AML-193 (cell line): ENCODE data around the gene CRYBG1.
A peak's percentile ranks its signal among the peaks of the same experiment; 100 is the strongest.
"Not testable (repeated sequence)": the region's sequence is repeated elsewhere in the genome, so short reads cannot be mapped to it uniquely, and the experiment has no call there.

Experiments used
- DNase-seq, 2 experiments: peaks; one replicate each; lab custom pipeline; 2025; lab: John Stamatoyannopoulos, UW

The CRYBG1 gene

DNA sequence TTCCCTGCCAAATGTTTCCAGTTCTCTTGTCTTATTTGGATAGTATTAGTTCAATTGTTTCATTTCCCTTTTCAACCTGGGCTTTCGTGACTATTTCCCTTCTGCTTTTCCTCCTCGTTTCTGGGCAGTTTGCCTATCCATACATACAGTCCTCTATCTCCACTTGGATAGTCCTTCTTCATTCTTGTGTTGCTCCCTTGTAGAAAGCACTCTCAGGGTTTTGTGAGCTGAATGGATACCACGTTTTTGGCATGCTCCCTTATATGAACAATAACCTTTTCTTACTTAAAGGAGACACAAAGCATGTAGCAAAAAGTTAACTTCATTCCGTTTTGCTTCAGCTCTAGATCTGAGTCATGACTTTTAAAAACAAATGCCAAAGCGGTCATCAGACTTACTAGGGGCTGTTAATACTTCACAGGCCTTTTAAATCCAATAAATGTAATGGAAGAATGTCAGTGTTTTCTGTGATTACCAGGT lies 16.6 kb downstream of the CRYBG1 start:
- DNase-seq = no peak

DNA sequence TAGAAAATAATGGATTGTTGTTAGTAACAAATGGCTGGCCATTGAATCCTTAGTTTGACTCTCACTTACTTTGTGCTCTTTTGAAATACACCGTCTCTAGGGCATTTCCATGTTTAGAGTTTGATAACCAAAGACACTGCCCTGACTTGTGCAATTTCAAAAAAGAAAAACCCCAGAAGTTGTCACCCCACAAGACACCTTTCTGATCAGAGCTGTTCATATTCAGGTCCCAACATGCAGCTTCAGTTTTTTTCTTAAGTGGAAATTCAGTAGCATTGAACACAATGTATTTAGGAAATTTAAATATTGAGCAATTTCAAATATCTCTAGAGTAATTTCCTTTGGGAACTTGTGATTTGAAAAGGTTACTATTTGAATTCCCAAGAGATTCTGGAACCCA lies 19.4 kb downstream of the CRYBG1 start:
- DNase-seq = no peak

DNA sequence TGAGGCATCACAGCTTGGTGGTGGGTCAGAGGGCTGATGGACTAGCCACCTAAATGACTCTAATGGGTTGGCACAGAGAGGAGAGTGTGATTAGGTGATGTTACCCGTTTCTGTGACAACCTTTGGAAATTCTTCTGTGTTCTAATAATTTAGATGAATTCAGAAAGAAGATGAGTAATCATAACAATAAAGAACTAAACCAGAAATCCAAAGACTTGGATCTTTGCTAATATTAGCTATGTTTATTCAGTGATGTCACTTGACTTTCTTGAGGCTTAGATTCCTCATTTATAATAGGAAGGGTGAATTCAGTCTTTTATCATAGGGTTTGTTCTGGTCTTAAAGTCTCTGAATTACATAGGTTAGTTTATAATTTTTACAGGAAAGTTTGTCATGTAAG lies 19.9 kb downstream of the CRYBG1 start:
- no peak for DNase-seq

DNA sequence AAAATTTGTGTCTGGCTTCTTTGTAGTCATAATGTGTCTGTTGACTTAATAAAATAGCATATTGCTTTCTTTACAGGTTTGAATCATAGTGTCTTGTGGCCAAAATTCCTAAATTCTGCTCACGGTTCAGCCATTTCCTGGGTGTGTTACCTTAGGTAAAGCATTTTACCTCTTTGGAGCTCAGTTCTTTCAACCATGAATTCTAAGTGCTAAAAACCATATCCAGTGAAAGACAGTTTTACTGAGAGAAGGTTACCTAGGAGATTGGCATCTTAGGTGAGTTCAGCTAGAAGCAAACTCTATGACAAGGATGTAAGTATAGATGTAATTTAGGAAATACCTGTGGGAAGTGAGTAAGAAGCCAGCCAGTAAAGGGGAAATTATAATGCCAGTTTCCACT lies 20.7 kb downstream of the CRYBG1 start:
- DNase-seq = no peak

DNA sequence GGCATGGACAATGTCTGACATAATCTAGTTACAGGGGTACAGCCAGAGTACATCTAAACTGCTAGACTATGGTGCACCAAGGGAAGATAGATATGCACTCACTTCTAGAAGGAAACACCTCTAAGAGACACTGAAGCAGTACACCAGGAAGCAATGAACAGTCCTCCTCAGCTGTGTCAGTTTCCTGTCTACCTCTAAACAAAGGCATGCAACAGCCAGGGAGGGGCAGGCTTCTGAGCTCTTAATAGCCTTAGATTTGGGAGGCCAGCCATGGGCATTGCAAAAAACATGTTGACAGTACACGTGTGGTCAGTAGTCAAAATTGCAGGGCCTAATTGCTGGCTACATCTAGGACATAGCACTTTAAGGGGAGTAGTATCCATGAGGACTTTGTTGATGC lies 21.4 kb downstream of the CRYBG1 start:
- no peak for DNase-seq

DNA sequence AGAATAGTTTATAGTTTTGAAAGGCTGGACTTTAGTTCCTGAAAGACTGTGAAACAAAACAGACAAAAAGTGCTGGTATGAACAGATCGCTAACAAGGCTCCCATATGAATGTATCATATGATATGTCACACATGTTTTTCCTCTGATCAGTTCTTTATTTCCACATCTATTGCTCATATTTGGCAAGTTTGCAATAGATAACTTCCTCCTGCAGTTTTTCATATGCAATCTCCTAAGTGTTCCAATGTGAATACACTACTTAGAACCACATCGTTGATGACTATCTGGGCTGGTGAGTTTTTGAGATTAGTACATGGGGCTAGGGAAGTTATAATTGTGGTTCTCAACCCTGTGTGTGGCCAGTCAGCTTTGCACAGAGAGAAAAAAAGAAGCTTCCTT lies 23.1 kb downstream of the CRYBG1 start:
- peak; percentile 87 to 88 for DNase-seq

DNA sequence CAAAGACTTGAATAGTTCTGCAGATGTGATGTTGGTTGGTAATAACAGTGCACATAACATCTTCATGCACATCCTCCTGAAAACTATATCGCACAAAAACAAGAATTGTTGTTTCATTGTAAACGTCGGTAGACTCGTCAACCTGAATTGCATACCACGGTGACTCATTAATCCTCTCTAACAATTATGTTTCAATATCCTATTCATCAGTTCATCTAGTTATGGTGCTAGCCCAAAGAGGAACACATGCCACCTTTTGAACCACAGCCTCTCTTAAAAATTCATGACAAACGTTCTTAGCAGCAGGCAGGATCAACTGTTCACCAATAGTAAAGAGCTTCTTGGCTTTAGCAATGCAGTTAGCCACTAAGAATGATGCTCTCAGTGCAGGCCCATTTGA lies 25.0 kb downstream of the CRYBG1 start:
- DNase-seq = no peak

DNA sequence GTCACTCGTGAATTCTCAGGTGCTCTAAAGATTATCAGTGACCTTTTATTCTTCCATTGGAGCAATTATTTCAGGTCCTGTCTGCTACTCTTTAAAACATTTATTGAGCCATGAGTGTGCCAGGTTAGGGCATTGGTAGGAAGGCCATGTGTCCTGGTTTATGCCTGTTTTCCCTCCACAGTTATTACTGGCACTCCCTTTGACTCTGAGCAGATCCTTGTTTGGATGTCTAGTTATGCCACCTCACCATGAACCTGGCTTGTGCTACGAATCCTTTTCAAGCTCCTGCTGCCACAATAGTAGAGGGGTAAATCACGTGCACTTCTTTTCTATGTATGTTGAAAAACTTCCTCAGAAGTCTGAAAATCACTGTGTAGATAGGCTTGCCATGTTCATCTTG lies 27.4 kb downstream of the CRYBG1 start:
- DNase-seq = no peak

DNA sequence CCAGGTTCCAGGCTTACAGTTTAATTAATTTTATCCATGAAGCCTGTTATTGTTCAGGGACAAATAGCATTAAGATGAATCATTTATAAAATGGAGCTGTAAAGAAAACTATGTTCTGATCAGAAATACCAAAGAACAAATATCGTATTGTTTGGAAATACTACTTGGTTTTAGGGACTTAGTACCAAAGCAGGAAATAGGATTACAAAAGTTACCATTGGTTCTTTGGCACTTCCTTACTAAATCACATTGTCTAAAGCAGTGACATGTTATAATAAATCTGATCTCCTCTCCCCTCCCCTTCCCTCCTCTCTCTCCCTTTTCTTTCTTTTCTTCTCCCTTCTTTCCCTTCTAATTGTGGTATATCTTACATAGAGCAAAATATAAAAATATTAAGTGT lies 29.6 kb downstream of the CRYBG1 start:
- no peak for DNase-seq

DNA sequence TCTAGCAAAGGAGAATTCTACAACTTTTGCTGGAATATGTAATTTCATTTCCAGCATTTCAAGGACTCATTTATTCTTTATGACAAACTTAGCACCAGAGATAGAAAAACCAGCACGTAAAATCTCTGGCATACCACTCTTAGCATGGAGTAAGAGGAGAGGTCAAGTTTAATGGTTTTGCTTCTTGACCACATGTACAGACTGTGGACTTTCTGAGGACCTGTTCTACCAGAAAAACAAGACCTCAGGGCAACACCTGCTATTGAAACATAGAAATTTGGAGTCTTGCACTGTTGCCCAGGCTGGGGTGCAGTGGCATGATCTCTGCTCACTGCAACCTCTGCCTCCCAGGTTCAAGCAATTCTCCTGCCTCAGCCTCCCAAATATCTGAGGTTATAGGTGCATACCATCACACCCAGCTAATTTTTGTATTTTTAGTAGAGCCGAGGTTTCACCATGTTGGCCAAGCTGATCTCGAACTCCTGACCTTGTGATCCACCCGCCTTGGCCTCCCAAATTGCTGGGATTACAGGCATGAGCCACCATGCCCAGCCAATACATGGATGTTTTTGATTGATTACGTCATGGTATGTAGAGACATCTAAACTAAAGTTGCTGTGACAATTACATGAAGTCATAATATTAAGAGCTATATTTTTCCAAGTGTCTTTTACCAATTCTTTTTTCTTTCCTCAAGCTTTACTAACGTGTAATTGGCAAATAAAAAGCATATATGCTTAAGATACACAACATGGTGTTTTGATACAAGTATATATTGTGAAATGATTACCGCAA lies 36.1 kb downstream of the CRYBG1 start:
- DNase-seq = no peak

DNA sequence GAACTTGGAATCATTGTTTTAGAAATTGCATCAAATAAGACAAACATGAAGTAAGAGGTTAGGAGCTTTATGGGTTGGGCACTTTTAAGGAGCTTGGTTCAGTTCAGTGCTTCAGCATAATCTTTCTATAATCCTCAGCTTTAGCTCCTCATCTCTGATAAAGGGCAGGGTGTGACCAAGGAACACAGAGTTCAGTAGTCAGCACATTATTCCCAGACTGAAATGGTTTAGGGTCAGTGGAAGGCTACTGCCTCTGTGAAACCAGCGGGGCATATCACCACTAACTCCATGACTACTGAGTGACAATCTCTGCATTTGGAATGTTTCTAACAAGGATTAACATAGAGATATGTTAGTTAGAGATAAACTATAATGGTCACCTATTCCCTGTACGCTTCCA lies 36.9 kb downstream of the CRYBG1 start:
- no peak for DNase-seq

DNA sequence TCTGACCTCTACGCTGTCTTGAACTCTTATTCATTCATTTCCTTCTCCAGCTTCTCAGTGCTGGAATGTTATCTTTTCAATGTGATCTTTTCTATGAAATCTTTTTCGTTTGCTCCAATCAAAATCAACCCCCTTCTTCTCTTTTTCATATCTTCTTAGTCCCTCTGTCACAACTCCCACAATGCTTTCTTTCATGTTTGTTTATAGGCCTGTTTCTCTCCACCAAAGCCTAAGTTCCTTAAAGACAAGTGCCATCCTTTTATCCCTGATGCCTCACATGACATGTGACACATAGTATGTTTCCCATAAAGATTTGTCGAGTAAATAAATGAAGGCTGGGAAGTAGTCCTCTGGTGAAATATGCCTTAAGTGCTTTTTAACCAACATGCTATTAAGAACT lies 38.1 kb downstream of the CRYBG1 start:
- DNase-seq = no peak

DNA sequence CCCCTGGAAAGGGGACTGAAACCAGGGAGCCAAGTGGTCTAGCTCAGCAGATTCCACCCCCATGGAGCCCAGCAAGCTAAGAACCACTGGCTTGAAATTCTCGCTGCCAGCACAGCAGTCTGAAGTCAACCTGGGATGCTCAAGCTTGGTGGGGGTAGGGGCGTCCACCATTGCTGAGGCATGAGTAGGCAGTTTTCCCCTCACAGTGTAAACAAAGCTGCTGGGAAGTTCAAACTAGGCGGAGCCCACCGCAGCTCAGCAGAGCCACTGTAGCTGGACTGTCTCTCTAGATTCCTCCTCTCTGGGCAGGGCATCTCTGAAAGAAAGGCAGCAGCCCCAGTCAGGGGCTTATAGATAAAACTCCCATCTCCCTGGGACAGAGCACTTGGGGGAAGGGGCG lies 44.5 kb downstream of the CRYBG1 start:
- not testable (repeated sequence) for DNase-seq

DNA sequence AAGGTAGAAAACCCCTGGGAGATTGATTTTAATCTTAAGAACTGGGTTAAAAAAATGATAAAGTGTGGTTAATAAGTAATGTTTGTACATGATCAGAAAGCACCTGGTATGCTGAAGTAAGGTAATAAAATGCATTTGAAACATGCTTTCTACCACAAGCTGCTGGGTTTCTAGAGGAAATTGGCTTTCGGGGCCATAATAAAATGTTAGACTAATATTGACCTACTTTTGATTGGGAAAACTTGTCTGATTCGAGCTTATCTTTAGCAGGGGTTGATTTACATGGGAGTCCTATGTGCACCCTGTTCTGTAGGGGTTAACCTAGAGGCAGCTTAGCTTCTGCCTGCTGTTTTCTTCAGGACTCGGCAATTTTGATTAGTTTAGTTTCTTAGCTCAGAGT lies 50.5 kb downstream of the CRYBG1 start:
- DNase-seq = no peak

DNA sequence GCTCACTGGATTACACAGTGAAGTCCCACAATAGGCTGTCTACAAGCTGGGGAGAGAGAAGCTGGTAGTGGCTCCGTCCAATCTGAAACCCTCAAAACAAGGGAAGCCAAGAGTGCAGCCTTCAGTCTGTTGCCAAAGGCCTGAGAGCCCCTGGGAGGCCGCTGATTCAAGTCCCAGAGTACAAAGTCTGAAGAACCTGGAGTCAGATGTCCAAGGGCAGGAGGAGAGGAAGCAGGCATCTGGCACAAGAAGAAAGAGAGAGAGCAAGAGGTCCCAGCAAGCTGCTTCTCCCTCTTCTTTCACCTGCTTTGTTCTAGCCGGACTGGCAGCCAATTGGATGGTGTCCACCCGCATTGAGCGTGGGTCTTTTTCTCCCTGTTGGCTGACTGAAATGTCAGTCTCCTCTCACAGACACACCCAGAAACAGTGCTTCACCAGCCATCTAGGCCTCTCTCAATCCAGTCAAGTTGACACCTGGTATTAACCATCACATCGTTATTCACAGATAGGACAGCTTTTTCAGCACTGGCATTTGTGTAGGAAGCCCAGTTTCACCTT lies 51.2 kb downstream of the CRYBG1 start:
- no peak for DNase-seq

DNA sequence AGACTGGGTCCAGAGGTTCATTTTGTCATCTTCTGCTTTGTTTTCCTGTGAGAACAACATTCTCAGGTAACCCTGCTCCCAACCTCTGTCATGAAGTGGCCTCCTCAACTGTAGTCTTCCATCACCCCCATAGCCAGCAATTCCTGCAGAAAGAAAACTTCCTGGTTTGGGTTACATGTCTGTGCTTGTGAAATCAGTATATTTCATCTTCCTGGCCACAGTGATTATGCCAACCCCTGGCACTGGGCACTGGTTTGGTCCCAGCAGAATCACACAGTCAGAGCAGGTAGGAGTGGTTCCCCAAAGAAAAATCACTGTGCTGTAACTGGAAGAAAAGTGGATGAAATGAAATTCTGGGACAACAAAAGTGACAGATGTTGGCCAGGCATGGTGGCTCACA lies 52.5 kb downstream of the CRYBG1 start:
- peak in 1 of 2 experiments; percentile 10 for DNase-seq

DNA sequence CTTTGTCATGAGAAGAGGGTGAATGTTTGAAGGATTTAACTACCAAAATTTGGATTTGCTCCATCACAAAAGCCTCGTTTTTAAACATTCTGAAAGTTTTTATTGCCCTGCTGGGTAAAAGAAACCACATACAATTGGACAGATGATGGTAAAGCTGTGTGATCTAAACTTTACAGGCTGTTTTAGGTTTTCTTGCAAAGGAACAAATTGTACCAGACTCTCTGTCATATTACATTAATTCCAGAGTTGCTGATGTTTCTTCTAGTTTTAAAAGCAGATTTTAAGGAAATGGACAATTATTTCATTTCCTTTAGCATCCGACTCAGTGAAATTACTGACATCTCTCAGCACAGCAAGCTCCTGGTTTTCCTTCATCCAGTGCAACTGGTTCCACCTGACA lies 53.2 kb downstream of the CRYBG1 start:
- DNase-seq = no peak

DNA sequence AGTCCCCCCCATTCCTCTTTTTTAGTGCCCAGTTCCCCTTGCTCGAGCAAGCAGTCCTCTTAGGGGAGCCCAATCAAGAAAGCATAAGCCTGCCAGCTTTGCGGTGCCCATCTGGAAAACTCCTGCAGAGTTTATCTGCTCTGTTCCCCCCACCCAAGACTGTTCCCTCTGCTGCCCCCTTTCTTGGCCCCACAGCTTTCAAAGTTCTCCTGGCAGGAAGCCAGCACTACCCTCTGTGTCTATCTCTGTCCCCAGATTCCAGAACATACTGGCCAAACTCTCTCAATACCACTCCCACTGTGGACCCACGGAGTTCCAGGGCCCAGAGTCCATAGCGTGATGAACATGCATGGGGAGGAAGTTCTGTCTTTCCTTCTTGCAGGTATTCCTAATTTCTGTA lies 55.4 kb downstream of the CRYBG1 start:
- no peak for DNase-seq

DNA sequence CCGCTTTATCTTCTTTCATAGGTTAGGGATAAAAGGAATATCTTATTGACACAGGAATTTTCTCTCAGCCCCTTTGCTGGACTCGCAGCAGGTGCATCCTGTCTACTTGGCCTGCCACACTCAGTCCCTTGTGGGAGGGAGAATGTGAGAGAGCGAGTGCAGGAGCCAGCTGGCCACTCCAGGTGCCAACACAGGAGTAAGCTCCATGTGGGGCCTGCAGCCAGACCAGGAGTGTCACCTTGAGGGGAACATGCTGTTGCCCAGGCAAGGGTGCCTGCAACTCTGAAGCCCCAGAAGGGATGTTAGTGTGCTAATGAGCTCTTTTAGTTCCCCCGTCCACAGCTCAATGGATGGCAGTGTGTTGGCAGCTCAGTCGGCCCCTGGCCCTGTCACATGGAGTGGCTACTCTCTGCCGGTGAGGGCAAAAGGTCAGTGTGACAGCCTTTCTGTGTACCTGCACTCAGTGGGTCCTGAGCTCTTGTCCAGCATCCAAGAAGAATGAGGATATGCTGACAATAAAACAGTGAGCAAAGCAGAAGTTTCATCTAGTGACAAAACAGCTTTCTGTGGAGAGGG lies 57.1 kb downstream of the CRYBG1 start:
- no peak for DNase-seq

DNA sequence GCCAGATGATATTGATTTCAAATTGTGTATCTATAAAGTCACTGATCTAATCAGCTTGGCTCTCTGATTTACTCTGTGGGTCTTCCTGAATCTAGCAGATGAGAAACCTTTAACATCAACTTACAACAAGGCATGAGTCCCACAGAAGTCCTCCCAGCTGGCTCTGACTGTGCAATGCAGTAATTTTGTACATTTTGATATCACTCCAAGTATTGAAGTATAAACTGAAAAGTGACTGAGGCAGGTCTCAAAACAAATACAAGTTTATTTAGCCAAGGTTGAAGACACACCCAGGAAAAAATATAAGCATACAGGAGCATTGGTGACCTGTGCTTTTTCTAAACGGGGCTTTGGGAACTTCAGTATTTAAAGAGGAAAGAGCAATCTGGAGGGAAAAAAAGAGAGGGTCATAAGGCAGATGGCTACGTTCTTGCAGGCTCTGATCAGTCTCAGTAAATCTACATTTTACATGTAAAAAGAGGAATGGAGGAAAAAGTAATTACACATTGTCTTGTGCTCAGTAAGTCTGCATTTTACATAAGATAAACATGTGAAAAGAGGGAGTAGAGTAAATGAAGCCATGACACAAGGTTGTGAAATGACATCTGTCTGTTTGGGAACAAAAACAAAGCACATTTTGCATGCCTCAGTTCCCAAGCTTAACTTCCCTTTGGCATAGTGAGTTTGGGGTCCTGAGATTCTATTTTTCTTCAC lies 59.5 kb downstream of the CRYBG1 start:
- no peak for DNase-seq

DNA sequence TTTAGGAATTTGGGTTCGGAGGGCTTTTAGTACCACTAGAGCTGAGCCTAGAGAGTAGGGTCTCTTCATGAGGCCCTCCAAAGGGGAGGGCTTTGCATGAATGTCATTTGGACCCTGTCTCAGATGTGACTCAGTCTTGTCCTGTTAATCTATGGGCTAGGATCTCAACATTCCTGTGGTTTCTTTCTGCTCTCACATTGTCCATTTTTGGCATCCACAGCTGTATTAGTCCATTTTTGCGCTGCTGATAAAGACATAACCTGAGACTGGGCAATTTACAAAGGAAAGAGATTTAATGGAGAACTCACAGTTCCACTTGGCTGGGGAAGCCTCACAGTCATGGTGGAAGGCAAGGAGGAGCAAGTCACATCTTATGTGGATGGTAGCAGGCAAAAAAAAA lies 61.0 kb downstream of the CRYBG1 start:
- DNase-seq = no peak

DNA sequence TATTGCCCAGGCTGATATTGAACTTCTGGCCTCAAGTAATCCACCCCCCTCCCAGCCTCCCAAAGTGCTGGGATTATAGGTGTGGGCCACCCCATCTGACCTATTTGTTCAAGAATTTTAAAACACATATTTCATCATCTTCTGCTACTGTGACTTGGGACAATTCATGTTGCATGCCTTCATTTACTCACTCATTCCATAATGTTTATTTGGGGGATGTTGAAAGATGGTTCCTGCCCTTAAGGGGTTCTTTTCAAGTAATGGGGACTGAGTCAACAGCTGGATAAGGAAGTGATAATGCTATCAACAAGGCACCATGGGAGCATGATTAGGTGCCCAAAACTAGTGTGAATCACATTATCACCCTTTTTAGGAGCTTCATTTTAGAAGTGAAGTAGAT lies 62.0 kb downstream of the CRYBG1 start:
- no peak for DNase-seq

DNA sequence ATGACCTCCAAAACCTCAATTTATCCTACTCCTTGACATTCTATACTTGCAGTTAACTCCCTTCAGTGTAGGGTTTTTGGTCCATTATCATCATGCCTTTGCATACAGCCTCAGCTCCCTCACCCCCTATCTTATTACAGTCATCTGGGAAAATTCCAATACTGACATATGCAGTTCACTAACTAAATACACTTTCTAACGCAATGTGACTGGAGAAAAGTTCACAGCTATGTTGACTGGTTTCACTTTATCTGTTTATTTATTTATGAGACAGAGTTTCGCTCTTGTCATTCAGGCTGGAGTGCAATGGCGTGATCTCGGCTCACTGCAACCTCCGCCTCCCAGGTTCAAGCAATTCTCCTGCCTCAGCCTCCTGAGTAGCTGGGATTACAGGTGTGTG lies 64.9 kb downstream of the CRYBG1 start:
- DNase-seq = no peak
